Neuron (in vitro differentiated cells): Measurements from ENCODE around the gene SMIM10L2A.
A peak's percentile ranks its signal among the peaks of the same experiment; 100 is the strongest.
"Not testable (repeated sequence)": the region's sequence is repeated elsewhere in the genome, so short reads cannot be mapped to it uniquely, and the experiment has no call there.

Experiments used
- H2AFZ ChIP-seq: one replicate; pipeline ENCODE4 v1.6.1; 2013; ENCODE audit warnings: low read depth, mild to moderate bottlenecking, inconsistent platforms, low read length, moderate library complexity
- H3K27me3 ChIP-seq: one replicate; pipeline ENCODE4 v1.6.1; 2013; ENCODE audit warnings: low read length; ENCODE audit not compliant: insufficient read depth
- H3K36me3 ChIP-seq: one replicate; pipeline ENCODE4 v1.6.1; 2013; ENCODE audit warnings: low read length; ENCODE audit not compliant: insufficient read depth
- H3K4me1 ChIP-seq: one replicate; pipeline ENCODE4 v1.6.1; 2013; ENCODE audit warnings: low read length; ENCODE audit not compliant: insufficient read depth
- H3K4me3 ChIP-seq: 2 replicates; pipeline ENCODE4 v1.5.1; 2013; ENCODE audit warnings: mild to moderate bottlenecking, low read length, moderate library complexity
- H3K9me3 ChIP-seq: one replicate; pipeline ENCODE4 v1.6.1; 2013; ENCODE audit warnings: low read length

The SMIM10L2A gene

DNA sequence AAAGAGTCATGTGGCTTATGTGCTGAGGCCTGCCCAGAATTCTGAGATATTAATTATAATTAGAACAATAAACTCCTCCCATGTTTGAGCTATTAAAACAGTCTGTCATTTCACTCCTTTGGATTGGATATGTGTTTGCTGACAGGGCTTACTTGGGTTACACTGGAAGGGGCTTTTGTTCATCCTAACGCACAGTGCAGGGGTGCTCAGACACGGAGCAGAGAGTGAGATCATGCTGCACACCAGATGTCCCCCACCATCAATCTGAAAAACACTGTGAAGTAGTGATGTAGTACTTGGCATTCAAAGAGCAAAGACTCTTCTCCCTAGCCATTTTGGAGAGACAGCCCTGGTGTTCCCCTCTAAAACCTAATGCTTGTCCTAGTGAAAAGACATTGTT lies 24.1 kb upstream of the SMIM10L2A start:
- Histone ChIP-seq H3K4me3 (no peak overlapping the region), H3K36me3 (no peaks in the 10 kb centered on the region), H3K9me3 (no peaks in the 10 kb centered on the region), H3K27me3 (peaks cover 8% of the 10 kb centered on the region), H3K4me1 (no peaks in the 10 kb centered on the region), H2AFZ (no peak overlapping the region)

GRCh38 chrX:135403374-135403773 lies 18.4 kb upstream of the SMIM10L2A start:
- Histone ChIP-seq H3K36me3 (no peaks in the 10 kb centered on the region), H3K27me3 (peaks cover 17% of the 10 kb centered on the region), H3K4me3 (no peak overlapping the region), H3K4me1 (no peaks in the 10 kb centered on the region), H2AFZ (no peak overlapping the region), H3K9me3 (no peaks in the 10 kb centered on the region)

- H3K36me3 ChIP-seq, H3K4me3 ChIP-seq, H3K9me3 ChIP-seq, H2AFZ ChIP-seq: not testable (repeated sequence)
- Histone ChIP-seq H3K4me1 (peaks cover 12% of the 10 kb centered on the region), H3K27me3 (peaks cover 11% of the 10 kb centered on the region)
Measured at GRCh38 chrX:135406428-135406827, 15.3 kb upstream of the SMIM10L2A start.

DNA sequence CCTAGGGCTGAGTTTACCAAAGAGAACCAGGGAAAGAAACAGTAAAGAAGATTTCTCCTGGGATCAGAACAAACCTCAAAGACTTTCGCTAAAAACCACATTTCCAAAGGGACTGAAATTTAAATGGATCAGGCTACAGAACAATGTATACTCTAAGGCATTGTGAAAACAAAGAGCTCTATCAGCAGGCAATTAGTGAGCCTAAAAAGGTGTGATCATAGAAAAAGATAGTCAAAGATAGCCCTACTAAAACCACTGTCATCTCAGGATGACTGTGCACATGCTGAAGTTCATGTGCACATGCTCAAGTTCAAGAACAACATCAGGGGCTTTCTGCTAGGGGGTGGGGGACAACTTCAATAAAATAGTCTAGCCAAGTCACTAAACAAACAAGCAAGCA lies 12.9 kb upstream of the SMIM10L2A start:
- Histone ChIP-seq H2AFZ (no peak overlapping the region), H3K4me1 (peaks cover 13% of the 10 kb centered on the region), H3K36me3 (no peaks in the 10 kb centered on the region), H3K27me3 (peaks cover 8% of the 10 kb centered on the region), H3K4me3 (no peak overlapping the region), H3K9me3 (no peaks in the 10 kb centered on the region)

GRCh38 chrX:135410861-135411627 lies 10.7 kb upstream of the SMIM10L2A start:
- Histone ChIP-seq H2AFZ (no peak overlapping the region), H3K36me3 (no peaks in the 10 kb centered on the region), H3K27me3 (peaks cover 4% of the 10 kb centered on the region), H3K4me1 (peaks cover 13% of the 10 kb centered on the region), H3K9me3 (no peaks in the 10 kb centered on the region), H3K4me3 (no peak overlapping the region)

- Histone ChIP-seq H3K4me3 (no peak overlapping the region), H3K4me1 (peaks cover 13% of the 10 kb centered on the region), H2AFZ (no peak overlapping the region), H3K9me3 (no peaks in the 10 kb centered on the region), H3K36me3 (no peaks in the 10 kb centered on the region), H3K27me3 (peaks cover 4% of the 10 kb centered on the region)
Measured at GRCh38 chrX:135411893-135412292, 9.9 kb upstream of the SMIM10L2A start.

DNA sequence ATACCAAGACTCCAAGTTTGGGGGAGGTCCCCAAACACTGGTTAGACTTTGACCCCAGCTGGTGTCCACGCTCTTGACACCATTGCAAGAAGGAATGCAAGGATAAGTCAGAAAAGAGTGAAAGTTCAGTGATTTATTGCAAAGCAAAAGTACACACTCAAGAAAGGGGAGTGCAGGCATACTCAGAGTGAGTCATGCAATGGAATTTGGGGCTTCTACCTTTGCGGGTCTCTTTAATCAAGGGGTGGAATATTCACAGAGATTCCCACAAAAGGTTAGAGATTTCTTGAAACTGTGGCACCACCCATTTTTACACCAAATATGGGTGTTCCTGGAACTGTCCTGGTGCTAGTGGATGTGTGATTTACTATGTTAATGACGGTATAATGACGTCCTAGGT lies 5.2 kb upstream of the SMIM10L2A start:
- no peak overlapping the region for H3K4me3 ChIP-seq

GRCh38 chrX:135420831-135421230 lies 913 bp upstream of the SMIM10L2A start:
- H2AFZ ChIP-seq, result no peak overlapping the region
- no peaks in the 10 kb centered on the region for H3K36me3 ChIP-seq
- H3K4me3 ChIP-seq, result no peak overlapping the region
- H3K9me3 ChIP-seq, result no peaks in the 10 kb centered on the region
- no peaks in the 10 kb centered on the region for H3K27me3 ChIP-seq
- no peaks in the 10 kb centered on the region for H3K4me1 ChIP-seq

More for the DNA sequence above, 5.2 kb upstream of the SMIM10L2A start:
- Histone ChIP-seq H3K36me3 (no peaks in the 10 kb centered on the region), H3K4me1 (no peaks in the 10 kb centered on the region), H3K27me3 (no peaks in the 10 kb centered on the region), H2AFZ (no peak overlapping the region), H3K9me3 (no peaks in the 10 kb centered on the region)

- Histone ChIP-seq H3K27me3 (no peaks in the 10 kb centered on the region), H3K36me3 (no peaks in the 10 kb centered on the region), H3K4me1 (no peaks in the 10 kb centered on the region), H3K4me3 (peak overlapping the region; percentile 51), H3K9me3 (no peaks in the 10 kb centered on the region), H2AFZ (no peak overlapping the region)
Measured at GRCh38 chrX:135421537-135421931, 210 bp upstream of the SMIM10L2A start.

GRCh38 chrX:135422810-135423168 lies 1.0 kb downstream of the SMIM10L2A start:
- H2AFZ ChIP-seq, H3K9me3 ChIP-seq, H3K4me1 ChIP-seq, H3K27me3 ChIP-seq, H3K36me3 ChIP-seq: not testable (repeated sequence)
- H3K4me3 ChIP-seq, result peak overlapping the region; percentile 51

- H3K9me3 ChIP-seq, H3K4me3 ChIP-seq, H3K27me3 ChIP-seq, H3K4me1 ChIP-seq, H3K36me3 ChIP-seq, H2AFZ ChIP-seq: not testable (repeated sequence)
Measured at GRCh38 chrX:135423173-135423864, 1.6 kb downstream of the SMIM10L2A start.

DNA sequence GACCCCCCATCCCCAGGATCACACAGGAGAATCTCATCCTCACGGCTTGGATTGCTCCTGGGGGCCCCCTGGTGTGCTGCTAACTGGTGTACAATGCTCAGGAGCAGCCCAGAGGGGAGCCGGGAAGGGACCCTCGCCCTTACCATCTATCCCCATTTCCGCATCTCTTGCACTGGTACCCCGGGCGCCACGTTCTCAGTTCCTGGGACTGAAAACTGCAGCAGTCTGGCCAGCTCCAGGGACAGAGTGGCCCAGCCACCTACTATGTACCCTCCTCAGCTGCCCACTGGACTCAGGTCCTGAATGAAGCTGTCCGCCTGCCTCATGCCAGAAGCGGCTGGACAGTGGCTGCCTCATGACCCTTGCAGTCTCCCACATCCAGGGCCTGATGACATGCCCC lies 2.7 kb downstream of the SMIM10L2A start:
- H3K4me1 ChIP-seq, result no peaks in the 10 kb centered on the region
- H2AFZ ChIP-seq, result no peak overlapping the region

DNA sequence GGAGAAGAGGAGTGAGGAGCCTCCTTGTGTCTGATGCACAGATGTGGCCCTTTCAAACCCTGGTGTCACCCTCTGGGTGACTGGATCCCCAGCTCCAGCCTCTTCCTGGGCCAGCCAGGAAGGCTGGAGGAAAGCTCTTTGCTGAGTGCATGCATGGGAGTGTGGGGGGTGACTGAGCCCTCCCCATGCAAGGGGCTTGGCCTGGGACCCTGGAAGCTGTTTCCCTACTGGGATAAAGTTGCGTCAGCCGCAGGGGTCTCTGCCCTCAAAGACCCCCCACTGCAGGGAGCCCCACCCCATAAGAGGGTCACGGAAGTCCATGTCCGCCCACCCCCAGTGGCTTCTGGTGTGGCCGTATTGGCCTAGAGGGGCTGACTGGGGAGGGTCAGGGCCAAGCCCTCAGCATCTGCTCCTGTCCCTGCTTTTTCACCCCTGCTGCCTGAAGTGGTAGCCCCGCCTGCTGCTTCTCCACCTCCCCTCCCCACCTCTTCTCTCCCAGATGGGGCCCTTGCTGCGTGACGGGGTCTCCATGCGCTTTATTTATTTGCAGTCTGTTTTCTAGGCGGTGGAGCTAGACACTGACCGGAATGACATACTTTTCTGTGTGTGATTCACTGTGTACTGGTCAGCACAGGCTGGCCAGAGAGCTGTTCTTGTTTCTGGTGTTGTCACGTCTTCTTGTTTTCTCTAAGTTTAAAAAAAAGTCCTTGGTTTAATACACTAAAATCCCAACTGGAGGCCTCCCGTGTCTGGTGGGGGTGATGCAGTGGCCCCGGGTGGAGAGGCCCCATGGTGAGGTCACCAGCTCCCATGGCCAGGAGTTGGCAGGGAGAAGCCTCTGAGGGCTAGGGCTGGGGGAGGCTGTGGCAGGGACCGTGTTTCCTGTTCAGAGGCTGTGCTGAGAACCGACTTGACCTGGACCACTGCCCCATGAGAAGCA lies 3.6 kb downstream of the SMIM10L2A start:
- Histone ChIP-seq H3K9me3 (no peaks in the 10 kb centered on the region), H3K4me1 (no peaks in the 10 kb centered on the region), H3K27me3 (peaks cover 2% of the 10 kb centered on the region), H3K4me3 (no peak overlapping the region), H3K36me3 (no peaks in the 10 kb centered on the region), H2AFZ (no peak overlapping the region)

More for the DNA sequence above, 2.7 kb downstream of the SMIM10L2A start:
- Histone ChIP-seq H3K27me3 (peaks cover 2% of the 10 kb centered on the region), H3K9me3 (no peaks in the 10 kb centered on the region), H3K36me3 (no peaks in the 10 kb centered on the region), H3K4me3 (no peak overlapping the region)
